Stimulated activated CD8-positive, alpha-beta memory T cell treated with anti-CD3 and anti-CD28 coated beads, Interleukin-15, amount 100 ng/mL, for 24 hours (primary cell): ENCODE data around the gene NCOA7.
"Not testable (repeated sequence)": the region's sequence is repeated elsewhere in the genome, so short reads cannot be mapped to it uniquely, and the experiment has no call there.

ENCODE experiments used
- DNase-seq: peaks from one replicate; pipeline ENCODE4 v3.0.0-alpha.2; 2020; ENCODE audit warnings: low read depth

Gene NCOA7

GRCh38 chr6:125924169-125924568 lies 133.4 kb downstream of the NCOA7 start:
- DNase-seq, result no peak

- no peak for DNase-seq
Measured at GRCh38 chr6:125924697-125925358, 134.1 kb downstream of the NCOA7 start.

GRCh38 chr6:125926711-125927110 lies 136.0 kb downstream of the NCOA7 start:
- no peak for DNase-seq

- DNase-seq, result no peak
Measured at GRCh38 chr6:125927761-125928160, 137.0 kb downstream of the NCOA7 start.

- DNase-seq, result no peak
Measured at GRCh38 chr6:125930765-125931418, 140.1 kb downstream of the NCOA7 start.

GRCh38 chr6:125931733-125932450 lies 141.1 kb downstream of the NCOA7 start:
- DNase-seq, result no peak

GRCh38 chr6:125932451-125932795 lies 141.7 kb downstream of the NCOA7 start:
- no peak for DNase-seq

GRCh38 chr6:125935520-125935919 lies 144.8 kb downstream of the NCOA7 start:
- DNase-seq, result not testable (repeated sequence)

- no peak for DNase-seq
Measured at GRCh38 chr6:125939026-125939425, 148.3 kb downstream of the NCOA7 start.

- DNase-seq, result no peak
Measured at GRCh38 chr6:125939791-125940190, 149.0 kb downstream of the NCOA7 start.

GRCh38 chr6:125940247-125941041 lies 149.7 kb downstream of the NCOA7 start:
- no peak for DNase-seq

- DNase-seq, result no peak
Measured at GRCh38 chr6:125942672-125943527, 152.1 kb downstream of the NCOA7 start.

- no peak for DNase-seq
Measured at GRCh38 chr6:125943528-125944433, 153.0 kb downstream of the NCOA7 start.

GRCh38 chr6:125944434-125944816 lies 153.7 kb downstream of the NCOA7 start:
- DNase-seq, result no peak

- DNase-seq, result no peak
Measured at GRCh38 chr6:125944896-125945295, 154.1 kb downstream of the NCOA7 start.

- DNase-seq, result no peak
Measured at GRCh38 chr6:125945378-125946141, 154.8 kb downstream of the NCOA7 start.

- no peak for DNase-seq
Measured at GRCh38 chr6:125947615-125948014, 156.9 kb downstream of the NCOA7 start.

- DNase-seq, result no peak
Measured at GRCh38 chr6:125948455-125948854, 157.7 kb downstream of the NCOA7 start.

- no peak for DNase-seq
Measured at GRCh38 chr6:125949069-125949468, 158.3 kb downstream of the NCOA7 start.

- no peak for DNase-seq
Measured at GRCh38 chr6:125950293-125950692, 159.5 kb downstream of the NCOA7 start.
